Activated T-cell treated with anti-CD3 and anti-CD28 coated beads for 24 hours (primary cell): ENCODE measurements around the gene DLGAP4.

ENCODE experiments used
- DNase-seq: peaks from one replicate; pipeline ENCODE4 v3.0.0-alpha.2; 2020; ENCODE audit warnings: low read depth

Gene DLGAP4

GRCh38 chr20:36478137-36478905, 172.2 kb downstream of the DLGAP4 start:
- DNase-seq = no peak

GRCh38 chr20:36479938-36480337, 173.8 kb downstream of the DLGAP4 start:
- no peak for DNase-seq

GRCh38 chr20:36480456-36481048, 174.4 kb downstream of the DLGAP4 start:
- no peak for DNase-seq

GRCh38 chr20:36481380-36482043, 175.4 kb downstream of the DLGAP4 start:
- DNase-seq = no peak

GRCh38 chr20:36482044-36482473, 175.9 kb downstream of the DLGAP4 start:
- no peak for DNase-seq

- no peak for DNase-seq
These were observed 177.2 kb downstream of the DLGAP4 start for GRCh38 chr20:36483209-36483918.

GRCh38 chr20:36483919-36484808, 178.0 kb downstream of the DLGAP4 start:
- no peak for DNase-seq

GRCh38 chr20:36485286-36485685, 179.1 kb downstream of the DLGAP4 start:
- DNase-seq = no peak

- DNase-seq = no peak
These were observed 180.9 kb downstream of the DLGAP4 start for GRCh38 chr20:36487069-36487468.

GRCh38 chr20:36490191-36490590, 184.1 kb downstream of the DLGAP4 start:
- DNase-seq = no peak

GRCh38 chr20:36491901-36492617, 185.9 kb downstream of the DLGAP4 start:
- peak; percentile 27 for DNase-seq

GRCh38 chr20:36493051-36493800, 187.1 kb downstream of the DLGAP4 start:
- DNase-seq = no peak

GRCh38 chr20:36493801-36494114, 187.6 kb downstream of the DLGAP4 start:
- DNase-seq = no peak

- no peak for DNase-seq
These were observed 190.8 kb downstream of the DLGAP4 start for GRCh38 chr20:36496707-36497669.

GRCh38 chr20:36497856-36498255, 191.7 kb downstream of the DLGAP4 start:
- no peak for DNase-seq

- no peak for DNase-seq
These were observed 192.4 kb downstream of the DLGAP4 start for GRCh38 chr20:36498386-36499179.

GRCh38 chr20:36499211-36499610, 193.1 kb downstream of the DLGAP4 start:
- DNase-seq = no peak
